KOPT-K1 (cell line): ENCODE data around the gene CEP112.
"Not testable (repeated sequence)": the region's sequence is repeated elsewhere in the genome, so short reads cannot be mapped to it uniquely, and the experiment has no call there.

Experiments
- H3K27ac ChIP-seq: fragments of 200-600 bp; sonication (generic); 2 replicates; pipeline ENCODE4 v1.5.1; 2016; ENCODE audit warnings: antibody characterized with exemption, mild to moderate bottlenecking, low read depth, low read length; ENCODE audit not compliant: poor library complexity, severe bottlenecking
- H3K36me3 ChIP-seq: fragments of 200-600 bp; sonication (generic); 2 replicates; pipeline ENCODE4 v1.5.1; 2017; ENCODE audit warnings: antibody characterized with exemption, mild to moderate bottlenecking, low read length, moderate library complexity; ENCODE audit not compliant: insufficient read depth
- H3K9me3 ChIP-seq: fragments of 200-600 bp; sonication (generic); 2 replicates; pipeline ENCODE4 v1.5.1; 2017; ENCODE audit warnings: antibody characterized with exemption, low read length, mild to moderate bottlenecking; ENCODE audit not compliant: insufficient read depth, poor library complexity, severe bottlenecking

The CEP112 gene

GRCh38 chr17:65833214-65833613 is 358.7 kb downstream of the CEP112 start:
- H3K27ac ChIP-seq = no peak overlapping the region
- peaks cover 36% of the 10 kb centered on the region for H3K9me3 ChIP-seq
- H3K36me3 ChIP-seq = no peaks in the 10 kb centered on the region

DNA sequence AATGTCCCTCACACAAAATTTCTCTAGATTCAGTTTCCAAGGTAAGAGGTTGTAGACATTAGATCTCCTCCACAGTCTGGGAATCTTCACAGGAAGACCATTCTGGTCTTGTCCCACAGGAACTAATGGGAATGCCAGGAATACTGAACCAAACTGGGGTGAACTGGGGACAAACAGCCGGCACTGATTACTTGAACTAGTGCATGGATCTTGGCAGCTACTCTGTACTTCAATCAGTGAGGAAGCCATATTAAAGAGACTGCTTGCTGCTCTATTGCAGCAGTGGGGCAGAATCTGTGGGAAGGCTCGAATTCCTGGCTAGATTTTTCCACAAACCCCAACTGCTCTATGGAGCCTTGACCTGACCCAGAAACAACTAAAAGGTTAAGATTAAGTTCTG is 361.6 kb downstream of the CEP112 start:
- Histone ChIP-seq H3K36me3 (no peaks in the 10 kb centered on the region), H3K9me3 (peaks cover 33% of the 10 kb centered on the region), H3K27ac (no peak overlapping the region)

DNA sequence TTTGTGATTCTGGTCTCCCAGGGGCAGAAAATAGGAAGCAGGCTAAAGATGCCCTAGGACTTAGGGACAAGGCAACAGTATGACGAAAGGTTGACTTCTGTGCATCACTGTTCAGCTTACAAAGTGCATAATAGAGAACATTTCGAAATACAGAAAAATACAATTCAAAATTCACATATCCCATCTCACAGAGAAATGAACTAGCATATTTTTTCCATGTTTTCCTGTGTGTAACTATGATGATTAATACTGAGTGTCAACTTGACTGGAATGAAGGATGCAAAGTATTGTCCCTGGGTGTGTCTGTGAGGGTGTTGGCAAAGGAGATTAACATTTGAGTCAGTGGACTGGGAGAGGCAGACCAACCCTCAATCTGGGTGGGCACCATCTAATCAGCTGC is 365.4 kb downstream of the CEP112 start:
- H3K9me3 ChIP-seq = peaks cover 15% of the 10 kb centered on the region
- not testable (repeated sequence) for H3K36me3 ChIP-seq, H3K27ac ChIP-seq

GRCh38 chr17:65824901-65825300 is 367.0 kb downstream of the CEP112 start:
- no peaks in the 10 kb centered on the region for H3K36me3 ChIP-seq
- H3K9me3 ChIP-seq = peaks cover 4% of the 10 kb centered on the region
- no peak overlapping the region for H3K27ac ChIP-seq

DNA sequence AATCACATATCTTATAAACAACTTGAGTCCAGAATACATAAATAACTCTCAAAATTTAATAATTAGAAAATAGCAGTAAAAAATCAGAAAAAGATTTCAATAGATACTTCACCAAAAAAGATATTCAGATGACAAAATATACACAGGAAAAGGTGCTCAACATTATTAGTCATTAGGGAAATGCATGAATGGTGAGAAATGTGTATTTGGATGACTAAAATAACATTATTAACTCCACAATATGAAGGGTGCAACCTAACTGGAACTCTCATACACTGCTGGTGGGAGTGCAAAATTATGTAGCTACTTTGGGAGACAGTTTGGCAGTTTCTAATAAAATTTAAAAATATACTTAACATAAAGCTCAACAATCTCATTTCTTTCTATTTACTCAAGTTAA is 368.2 kb downstream of the CEP112 start:
- H3K36me3 ChIP-seq = no peaks in the 10 kb centered on the region
- peaks cover 4% of the 10 kb centered on the region for H3K9me3 ChIP-seq
- H3K27ac ChIP-seq = no peak overlapping the region

DNA sequence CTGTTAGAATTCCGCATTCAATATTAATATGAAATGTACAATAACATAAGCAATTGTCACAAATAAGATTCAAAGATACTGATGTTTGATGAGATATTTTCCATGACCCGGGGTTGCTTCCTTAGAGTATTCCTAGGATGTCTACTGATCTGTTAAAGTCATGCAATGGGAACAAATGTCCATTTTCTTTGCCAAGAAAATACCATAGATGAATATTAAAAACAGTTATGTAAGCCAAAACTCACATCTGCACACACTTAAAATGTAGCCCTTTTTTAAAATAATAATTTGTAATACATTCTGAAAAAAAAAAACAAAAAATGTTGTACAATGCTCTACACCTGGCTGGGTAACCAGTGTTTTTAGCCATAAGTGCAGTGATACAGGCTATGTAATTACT is 371.1 kb downstream of the CEP112 start:
- no peaks in the 10 kb centered on the region for H3K9me3 ChIP-seq
- H3K27ac ChIP-seq = no peak overlapping the region
- no peaks in the 10 kb centered on the region for H3K36me3 ChIP-seq

DNA sequence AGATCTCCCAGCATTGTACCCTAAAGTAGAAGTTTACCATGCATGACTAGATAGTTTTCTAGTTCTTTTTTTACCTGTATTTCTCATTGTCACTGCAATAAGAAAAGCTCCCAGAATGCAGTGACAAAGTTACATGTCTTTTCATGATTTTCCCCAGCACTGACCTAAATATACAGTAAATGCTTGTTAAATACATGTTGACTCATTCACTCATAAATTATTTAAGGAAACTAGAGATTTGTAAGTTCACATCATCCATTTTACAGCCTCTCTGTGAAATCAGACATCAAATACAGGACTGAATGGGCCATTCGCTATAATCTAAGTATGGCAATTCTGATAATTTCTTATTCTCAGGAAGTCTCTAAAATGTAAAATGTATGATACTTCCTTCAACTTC is 371.6 kb downstream of the CEP112 start:
- no peaks in the 10 kb centered on the region for H3K36me3 ChIP-seq
- H3K9me3 ChIP-seq = no peaks in the 10 kb centered on the region
- H3K27ac ChIP-seq = no peak overlapping the region

DNA sequence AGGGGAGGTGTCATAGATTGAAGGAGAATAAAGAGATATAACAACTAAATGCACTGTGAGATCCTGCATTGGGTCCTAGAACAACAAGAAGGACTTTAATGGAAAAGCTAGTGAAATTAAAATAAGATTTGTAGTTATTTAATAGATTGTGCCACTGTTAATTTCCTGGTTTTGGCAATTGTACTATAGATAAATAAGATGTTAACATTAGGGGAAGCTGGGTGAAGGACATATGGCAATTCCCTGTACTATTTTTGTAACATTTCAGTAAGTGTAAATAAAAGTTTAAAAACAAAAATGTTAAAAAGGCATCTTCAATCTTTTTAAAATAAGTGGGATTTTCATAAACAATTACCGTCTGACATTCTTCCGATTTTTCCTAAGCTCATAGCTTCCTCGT is 372.1 kb downstream of the CEP112 start:
- Histone ChIP-seq H3K27ac (no peak overlapping the region), H3K36me3 (no peaks in the 10 kb centered on the region), H3K9me3 (no peaks in the 10 kb centered on the region)

GRCh38 chr17:65817951-65818350 is 374.0 kb downstream of the CEP112 start:
- no peak overlapping the region for H3K27ac ChIP-seq
- no peaks in the 10 kb centered on the region for H3K9me3 ChIP-seq
- H3K36me3 ChIP-seq = no peaks in the 10 kb centered on the region

DNA sequence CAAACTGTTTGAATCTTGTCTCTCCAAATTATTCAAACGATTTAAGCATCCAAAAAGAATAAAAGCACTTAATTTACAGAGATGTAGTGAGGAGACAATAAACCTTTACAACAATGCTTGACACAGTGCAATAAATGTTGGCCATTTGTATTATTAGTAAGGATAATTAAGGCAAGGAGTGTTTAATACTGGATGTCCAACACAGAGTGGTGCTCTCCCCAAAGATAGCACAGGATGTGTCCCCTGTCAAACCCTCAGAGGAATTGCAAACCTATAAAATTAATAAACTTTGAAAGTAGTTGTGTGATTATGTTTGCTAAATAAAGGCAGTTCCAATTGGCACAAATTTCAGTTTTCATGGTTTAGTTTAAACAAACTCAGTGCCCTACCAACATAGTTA is 377.5 kb downstream of the CEP112 start:
- Histone ChIP-seq H3K27ac (no peak overlapping the region), H3K36me3 (no peaks in the 10 kb centered on the region), H3K9me3 (no peaks in the 10 kb centered on the region)

GRCh38 chr17:65813306-65813705 is 378.6 kb downstream of the CEP112 start:
- no peak overlapping the region for H3K27ac ChIP-seq
- H3K36me3 ChIP-seq = no peaks in the 10 kb centered on the region
- peaks cover 10% of the 10 kb centered on the region for H3K9me3 ChIP-seq

GRCh38 chr17:65811043-65811442 is 380.9 kb downstream of the CEP112 start:
- H3K27ac ChIP-seq = no peak overlapping the region
- no peaks in the 10 kb centered on the region for H3K36me3 ChIP-seq

GRCh38 chr17:65809366-65809765 is 382.6 kb downstream of the CEP112 start:
- H3K27ac ChIP-seq = no peak overlapping the region
- no peaks in the 10 kb centered on the region for H3K36me3 ChIP-seq
- H3K9me3 ChIP-seq = peaks cover 27% of the 10 kb centered on the region

More at GRCh38 chr17:65811043-65811442, 380.9 kb downstream of the CEP112 start:
- peaks cover 27% of the 10 kb centered on the region for H3K9me3 ChIP-seq

DNA sequence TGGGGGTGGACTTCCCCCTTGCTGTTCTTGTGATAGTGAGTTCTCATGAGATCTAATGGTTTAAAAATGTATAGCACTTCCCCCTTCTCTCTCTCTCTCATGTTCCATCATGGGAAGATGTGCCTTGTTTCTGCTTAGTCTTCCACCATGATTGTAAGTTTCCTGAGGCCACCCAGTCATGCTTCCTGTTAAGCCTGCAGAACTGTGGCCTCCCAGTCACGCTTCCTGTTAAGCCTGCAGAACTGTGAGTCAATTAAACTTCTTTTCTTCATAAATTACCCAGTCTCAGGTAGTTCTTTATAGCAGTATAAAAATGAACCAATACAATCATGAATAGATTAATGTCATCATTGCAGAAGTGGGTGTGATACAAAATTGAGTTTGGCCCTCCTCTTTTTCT is 383.4 kb downstream of the CEP112 start:
- H3K9me3 ChIP-seq = peaks cover 27% of the 10 kb centered on the region
- H3K27ac ChIP-seq, H3K36me3 ChIP-seq: not testable (repeated sequence)

DNA sequence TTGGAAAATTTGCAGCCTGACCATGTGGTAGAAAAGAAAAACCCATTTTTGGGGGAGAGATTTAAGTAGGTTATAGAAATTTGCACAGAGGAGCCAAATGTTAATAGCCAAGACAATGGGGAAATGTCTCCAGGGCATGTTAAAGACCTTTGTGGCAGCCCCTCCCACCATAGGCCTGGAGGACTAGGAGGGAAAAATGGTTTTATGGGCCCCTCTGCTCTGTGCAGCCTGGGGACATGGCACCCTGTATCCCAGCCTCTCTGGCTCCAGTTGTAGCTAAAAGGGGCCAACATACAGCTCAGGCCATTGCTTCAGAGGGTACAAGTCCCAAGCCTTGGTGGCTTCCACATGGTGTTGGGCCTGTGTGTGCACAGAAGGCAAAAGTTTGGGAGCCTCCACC is 384.6 kb downstream of the CEP112 start:
- Histone ChIP-seq H3K36me3 (no peaks in the 10 kb centered on the region), H3K27ac (no peak overlapping the region), H3K9me3 (peaks cover 34% of the 10 kb centered on the region)

- peaks cover 21% of the 10 kb centered on the region for H3K9me3 ChIP-seq
- H3K36me3 ChIP-seq = no peaks in the 10 kb centered on the region
These were observed 390.4 kb downstream of the CEP112 start for GRCh38 chr17:65801513-65801912.

DNA sequence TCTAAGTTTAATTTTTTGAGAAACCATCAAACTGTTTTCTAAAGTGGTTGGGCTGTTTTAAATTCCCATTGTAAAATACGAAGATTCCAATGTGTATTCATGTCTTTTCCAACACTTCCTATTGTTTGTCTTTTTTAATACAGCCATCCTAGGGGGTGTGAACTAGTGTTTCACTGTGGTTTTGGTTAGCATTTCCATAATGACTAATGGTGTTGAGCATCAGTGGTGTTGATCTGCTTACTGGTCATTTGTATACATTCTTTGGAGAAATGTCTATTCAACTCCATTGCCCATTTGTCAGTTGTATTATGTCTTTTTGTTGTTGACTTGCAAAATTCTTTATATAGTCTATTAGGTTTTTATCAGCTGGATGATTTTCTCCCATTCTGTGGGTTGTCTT is 391.3 kb downstream of the CEP112 start:
- peaks cover 21% of the 10 kb centered on the region for H3K9me3 ChIP-seq
- no peak overlapping the region for H3K27ac ChIP-seq
- H3K36me3 ChIP-seq = no peaks in the 10 kb centered on the region

More at GRCh38 chr17:65801513-65801912, 390.4 kb downstream of the CEP112 start:
- H3K27ac ChIP-seq = no peak overlapping the region
